Measurements from ENCODE around the gene CRISPLD2. TPM values are rescaled to one million over a fixed set of nuclear protein-coding genes. Genes with fewer than 3 reads are reported as not detected.

The CRISPLD2 gene
- total RNA-seq, 4 donors from 2014 or later, result 99.9 to 450 (median 407) TPM

GRCh38 chr16:84890427-84890826, 70.6 kb downstream of the CRISPLD2 start:
- DNase-seq (ENCODE audit: low spot score), result no peak
- no peak for TF ChIP-seq CTCF (IDR thresholded peaks at IDR 0.05)
- ATAC-seq (ENCODE audit: low FRiP score), result no peak

GRCh38 chr16:84891149-84891795, 71.5 kb downstream of the CRISPLD2 start:
- DNase-seq (ENCODE audit: low spot score) (no peak), ATAC-seq (ENCODE audit: low FRiP score) (no peak)
- no peak for TF ChIP-seq CTCF (IDR thresholded peaks at IDR 0.05)

- no peak for TF ChIP-seq CTCF (IDR thresholded peaks at IDR 0.05)
- no peak for ATAC-seq (ENCODE audit: low FRiP score)
- no peak for DNase-seq (ENCODE audit: low spot score)
These were observed 72.3 kb downstream of the CRISPLD2 start for GRCh38 chr16:84892097-84892496.

DNA sequence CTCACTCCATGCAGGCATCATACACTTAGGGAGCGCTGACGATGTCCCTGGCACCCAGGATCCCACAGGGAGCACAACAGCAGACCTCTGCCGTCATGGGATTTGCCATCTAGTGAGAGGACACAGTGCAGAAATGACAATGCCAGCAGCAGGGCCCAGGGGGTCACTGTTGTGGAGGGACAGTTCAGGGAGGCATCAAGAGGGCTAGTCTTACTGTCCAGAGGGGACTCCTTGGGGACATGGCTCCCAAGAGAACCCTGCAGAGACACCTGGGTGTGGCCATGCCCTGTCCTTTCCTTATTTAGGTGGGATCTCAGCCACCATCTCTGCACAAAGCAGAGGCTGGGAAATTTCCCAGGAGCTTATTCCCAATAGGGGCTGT, 73.7 kb downstream of the CRISPLD2 start:
- no peak for DNase-seq (ENCODE audit: low spot score)
- no peak for ATAC-seq (ENCODE audit: low FRiP score)
- TF ChIP-seq CTCF (IDR thresholded peaks at IDR 0.05), result no peak

GRCh38 chr16:84893849-84894599, 74.2 kb downstream of the CRISPLD2 start:
- no peak for TF ChIP-seq CTCF (IDR thresholded peaks at IDR 0.05)
- DNase-seq (ENCODE audit: low spot score), result no peak
- no peak for ATAC-seq (ENCODE audit: low FRiP score)

DNA sequence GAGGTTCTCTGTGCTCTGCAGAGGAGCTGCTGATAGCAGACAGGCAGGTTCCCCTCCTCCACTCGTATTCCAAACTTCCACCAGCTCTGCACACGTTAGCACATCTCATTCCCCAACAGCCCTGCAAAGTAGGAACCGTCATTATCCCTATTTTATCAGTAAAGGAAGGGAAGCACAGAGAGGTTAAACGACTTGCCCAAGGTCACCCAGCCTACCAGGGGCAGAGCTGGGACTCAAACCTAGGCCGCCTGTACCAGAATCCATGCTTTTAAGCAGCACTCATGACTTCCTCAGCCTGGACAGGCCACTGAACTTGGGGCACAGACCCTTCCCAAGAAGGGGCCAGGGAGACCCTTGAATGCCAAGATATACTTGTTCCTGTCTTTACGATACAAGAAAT, 75.2 kb downstream of the CRISPLD2 start:
- no peak for ATAC-seq (ENCODE audit: low FRiP score)
- no peak for TF ChIP-seq CTCF (IDR thresholded peaks at IDR 0.05)
- DNase-seq (ENCODE audit: low spot score), result no peak

DNA sequence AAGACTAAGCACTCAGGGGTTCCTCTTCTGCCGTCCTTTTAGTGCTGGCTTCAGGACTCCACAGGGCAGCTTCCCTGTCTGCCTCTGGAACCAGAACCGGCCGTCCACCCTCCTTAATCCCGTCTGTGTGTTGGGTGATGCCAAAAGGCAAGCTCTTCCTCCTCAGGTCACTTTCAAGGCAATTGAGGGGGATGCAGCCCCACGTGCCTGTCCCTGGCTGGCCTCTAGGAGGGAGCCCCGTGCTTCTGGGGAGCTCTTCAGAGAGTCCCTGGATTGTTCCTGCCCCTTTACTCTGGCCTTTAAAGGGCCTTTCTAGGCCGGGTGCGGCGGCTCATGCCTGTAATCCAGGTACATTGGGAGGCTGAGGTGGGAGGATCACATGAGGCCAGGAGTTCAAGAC, 77.1 kb downstream of the CRISPLD2 start:
- no peak for ATAC-seq (ENCODE audit: low FRiP score)
- no peak for TF ChIP-seq CTCF (IDR thresholded peaks at IDR 0.05)
- DNase-seq (ENCODE audit: low spot score), result no peak
